H9 (cell line): Measurements from ENCODE around the gene ZNF124. TPM values are rescaled to one million over a fixed set of nuclear protein-coding genes. Genes with fewer than 3 reads are reported as not detected.

ENCODE experiments used
- DNase-seq: peaks from one replicate; pipeline ENCODE4 v3.0.0-alpha.2; 2017
- H2AFZ ChIP-seq: one replicate; pipeline ENCODE4 v1.6.1; 2013; ENCODE audit warnings: mild to moderate bottlenecking, low read length, control low read depth, moderate library complexity
- H2AK5ac ChIP-seq: 2 replicates; pipeline ENCODE4 v1.6.1; 2013; ENCODE audit warnings: low read length, control low read depth, mixed read lengths; ENCODE audit not compliant: insufficient read length
- H2BK120ac ChIP-seq: one replicate; pipeline ENCODE4 v1.6.1; 2013; ENCODE audit warnings: low read depth, mild to moderate bottlenecking, low read length, control low read depth, inconsistent platforms; ENCODE audit not compliant: poor library complexity, severe bottlenecking
- H2BK12ac ChIP-seq: 2 replicates; pipeline ENCODE4 v1.6.1; 2013; ENCODE audit warnings: low read length, control low read depth, mixed read lengths, low read depth; ENCODE audit not compliant: insufficient read length
- H2BK15ac ChIP-seq: 2 replicates; pipeline ENCODE4 v1.6.1; 2013; ENCODE audit warnings: low read depth, low read length, control low read depth
- H2BK20ac ChIP-seq: one replicate; pipeline ENCODE4 v1.6.1; 2013; ENCODE audit warnings: low read depth, mild to moderate bottlenecking, low read length, control low read depth, inconsistent platforms; ENCODE audit not compliant: poor library complexity, severe bottlenecking
- H2BK5ac ChIP-seq: 2 replicates; pipeline ENCODE4 v1.6.1; 2013; ENCODE audit warnings: low read length, control low read depth, mixed read lengths; ENCODE audit not compliant: insufficient read length
- H3K14ac ChIP-seq: 2 replicates; pipeline ENCODE4 v1.6.1; 2013; ENCODE audit warnings: low read length, control low read depth; ENCODE audit not compliant: insufficient read depth
- H3K18ac ChIP-seq: 2 replicates; pipeline ENCODE4 v1.6.1; 2013; ENCODE audit warnings: low read depth, mild to moderate bottlenecking, mixed read lengths, low read length, control low read depth; ENCODE audit not compliant: insufficient read length
- H3K23ac ChIP-seq: 2 replicates; pipeline ENCODE4 v1.6.1; 2013; ENCODE audit warnings: low read length, control low read depth, mixed read lengths, low read depth; ENCODE audit not compliant: insufficient read length
- H3K23me2 ChIP-seq: 2 replicates; pipeline ENCODE4 v1.6.1; 2013; ENCODE audit warnings: low read depth, mild to moderate bottlenecking, mixed read lengths, low read length, control low read depth; ENCODE audit not compliant: insufficient read length, poor library complexity, severe bottlenecking
- H3K27ac ChIP-seq: 2 replicates; pipeline ENCODE4 v1.5.1; 2013; ENCODE audit warnings: low read length, control low read depth, mixed read lengths, low read depth; ENCODE audit not compliant: insufficient read length
- H3K27me3 ChIP-seq: 2 replicates; pipeline ENCODE4 v1.6.1; 2013; ENCODE audit warnings: low read length, control low read depth, inconsistent platforms; ENCODE audit not compliant: insufficient read depth
- H3K4ac ChIP-seq: 2 replicates; pipeline ENCODE4 v1.6.1; 2013; ENCODE audit warnings: low read depth, mild to moderate bottlenecking, control low read depth, inconsistent platforms, low read length, moderate library complexity
- H3K4me1 ChIP-seq: 2 replicates; pipeline ENCODE4 v1.6.1; 2013; ENCODE audit warnings: low read length, control low read depth, inconsistent platforms; ENCODE audit not compliant: insufficient read depth
- H3K4me2 ChIP-seq: 2 replicates; pipeline ENCODE4 v1.6.1; 2013; ENCODE audit warnings: low read length, control low read depth, mixed read lengths; ENCODE audit not compliant: insufficient read length, insufficient read depth
- H3K56ac ChIP-seq: 2 replicates; pipeline ENCODE4 v1.6.1; 2013; ENCODE audit warnings: low read depth, mild to moderate bottlenecking, mixed read lengths, low read length, control low read depth; ENCODE audit not compliant: insufficient read length
- H3K79me1 ChIP-seq: 2 replicates; pipeline ENCODE4 v1.6.1; 2013; ENCODE audit warnings: low read depth, mild to moderate bottlenecking, moderate library complexity, low read length, control low read depth, inconsistent platforms; ENCODE audit not compliant: insufficient read depth, poor library complexity, severe bottlenecking
- H3K79me2 ChIP-seq: 2 replicates; pipeline ENCODE4 v1.6.1; 2013; ENCODE audit warnings: low read length, control low read depth, inconsistent platforms; ENCODE audit not compliant: insufficient read depth
- H3K9ac ChIP-seq: 2 replicates; pipeline ENCODE4 v1.6.1; 2013; ENCODE audit warnings: low read length, control low read depth, mixed read lengths; ENCODE audit not compliant: insufficient read length; ENCODE audit errors: extremely low read depth
- H3K9me3 ChIP-seq: one replicate; pipeline ENCODE4 v1.6.1; 2013; ENCODE audit warnings: low read depth, low read length, inconsistent platforms; ENCODE audit not compliant: control insufficient read depth
- H3T11ph ChIP-seq: one replicate; pipeline ENCODE4 v1.6.1; 2013; ENCODE audit warnings: mild to moderate bottlenecking, low read length, control low read depth, inconsistent platforms
- H4K20me1 ChIP-seq: one replicate; pipeline ENCODE4 v1.6.1; 2013; ENCODE audit not compliant: control insufficient read depth, insufficient read length, insufficient read depth
- H4K5ac ChIP-seq: 2 replicates; pipeline ENCODE4 v1.6.1; 2013; ENCODE audit warnings: low read depth, mild to moderate bottlenecking, mixed read lengths, low read length, control low read depth; ENCODE audit not compliant: insufficient read length
- H4K8ac ChIP-seq: replicated peaks from 2 replicates; pipeline ENCODE4 v1.6.1; 2013; ENCODE audit warnings: low read length, control low read depth, mixed read lengths, low read depth; ENCODE audit not compliant: insufficient read length
- H4K91ac ChIP-seq: 2 replicates; pipeline ENCODE4 v1.6.1; 2013; ENCODE audit warnings: low read depth, mild to moderate bottlenecking, moderate library complexity, mixed read lengths, low read length, control low read depth; ENCODE audit not compliant: insufficient read length
- H3K27ac Mint-ChIP-seq, 3 experiments: 2 replicates in 2 of 3; 3 replicates in 1 of 3; pipeline ENCODE4 v1.8.0; 2020 to 2021; ENCODE audit warnings: mixed read lengths in 3 of 3, mild to moderate bottlenecking in 1 of 3, moderate library complexity in 1 of 3
- H3K27me3 Mint-ChIP-seq: 2 replicates; pipeline ENCODE4 v1.8.0; 2021; ENCODE audit warnings: low read depth, mild to moderate bottlenecking, moderate library complexity, mixed read lengths
- H3K36me3 Mint-ChIP-seq, 3 experiments: 2 replicates in 2 of 3; 3 replicates in 1 of 3; pipeline ENCODE4 v1.8.0; 2020 to 2021; ENCODE audit warnings: low read depth in 3 of 3, mixed read lengths in 3 of 3; ENCODE audit not compliant: insufficient read depth in 1 of 3
- H3K4me1 Mint-ChIP-seq, 2 experiments: 2 replicates each; pipeline ENCODE4 v1.8.0; 2020; ENCODE audit warnings: mixed read lengths in 2 of 2
- H3K4me3 Mint-ChIP-seq, 2 experiments: 2 replicates in 1 of 2; 3 replicates in 1 of 2; pipeline ENCODE4 v1.8.0; 2020 to 2021; ENCODE audit warnings: mild to moderate bottlenecking in 2 of 2, mixed read lengths in 2 of 2, moderate library complexity in 1 of 2
- H3K9me3 Mint-ChIP-seq, 2 experiments: 2 replicates in 1 of 2; 3 replicates in 1 of 2; pipeline ENCODE4 v1.8.0; 2020; ENCODE audit warnings: mild to moderate bottlenecking in 2 of 2, mixed read lengths in 2 of 2, moderate library complexity in 1 of 2
- WGBS: extraction: QIAGEN DNeasy Blood & Tissue Kit; methylation state at CpG from one replicate; pipeline ENCODE4 v1.1.7; 2013; ENCODE audit warnings: missing lambda C conversion rate, low lambda C conversion rate, mixed read lengths; ENCODE audit not compliant: insufficient read length; ENCODE audit errors: extremely low coverage; 5-methylcytosine and 5-hydroxymethylcytosine counted together
- total RNA-seq: library from RNA; stranded (reverse); gene quantifications from 2 replicates; pipeline ENCODE4 v1.2.1, GENCODE V29; 2021
- TF ChIP-seq, protein P1 (sequence below): fragments of 200-600 bp; sonication (generic); conservative IDR thresholded peaks from 3 replicates; pipeline ENCODE4 v1.8.0; 2021; ENCODE audit warnings: antibody characterized with exemption, mild to moderate bottlenecking

The ZNF124 gene
- total RNA-seq, 1 experiment from 2014 or later = 50.6 TPM

DNA sequence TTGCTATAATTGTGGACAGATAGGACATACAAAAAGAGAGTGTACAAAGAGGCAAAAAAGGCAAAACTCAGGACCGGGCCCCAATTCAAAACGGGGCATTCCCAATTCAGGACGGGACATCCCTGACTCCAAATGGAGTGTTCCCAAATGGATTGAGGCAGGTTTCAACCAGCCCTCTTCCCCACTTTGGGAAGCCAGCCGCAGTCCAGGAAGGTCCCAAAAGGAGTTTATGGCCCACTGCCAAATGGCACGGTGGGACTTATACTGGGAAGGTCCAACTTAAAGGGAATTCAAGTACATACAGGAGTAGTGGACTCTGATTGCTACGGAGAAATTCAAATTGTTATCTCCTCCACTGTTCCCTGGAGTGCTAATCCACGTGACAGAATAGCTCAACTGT, 64.1 kb downstream of the ZNF124 start:
- no peak overlapping the region for H3K23ac ChIP-seq
- no peak overlapping the region for H3K27ac Mint-ChIP-seq
- H3K4me3 Mint-ChIP-seq = no peak overlapping the region
- H3K36me3 Mint-ChIP-seq = peaks cover 0 to 8% (median 6%) of the 10 kb centered on the region in 3 experiments; a peak in 6 of 7 replicates
- no peak overlapping the region for H2BK12ac ChIP-seq
- H2BK120ac ChIP-seq = no peak overlapping the region
- H3K9me3 Mint-ChIP-seq = peaks cover 0 to 2% of the 10 kb centered on the region in 2 experiments; a peak in 2 of 5 replicates
- H2BK5ac ChIP-seq = no peak overlapping the region
- H3K27ac ChIP-seq = no peak overlapping the region
- no peak overlapping the region for H2BK15ac ChIP-seq
- H3K4me1 ChIP-seq = peaks cover 6% of the 10 kb centered on the region; the same call in 1 of the 2 replicates
- no peak overlapping the region for H3K56ac ChIP-seq
- peaks cover 32% of the 10 kb centered on the region for H3K27me3 Mint-ChIP-seq
- no peak overlapping the region for H3K4me2 ChIP-seq
- no peak overlapping the region for H3K9ac ChIP-seq
- no peak overlapping the region for H3K4ac ChIP-seq
- H3K79me1 ChIP-seq = no peaks in the 10 kb centered on the region
- H3K18ac ChIP-seq = no peak overlapping the region
- H3K79me2 ChIP-seq = peaks cover 4% of the 10 kb centered on the region; the same call in 1 of the 2 replicates
- no peak overlapping the region for H2BK20ac ChIP-seq
- H3K4me1 Mint-ChIP-seq = peaks cover 26 to 28% of the 10 kb centered on the region in 2 experiments
- H2AK5ac ChIP-seq = no peak overlapping the region
- no peak overlapping the region for H4K91ac ChIP-seq
- H2AFZ ChIP-seq = no peak overlapping the region
- peaks cover 4% of the 10 kb centered on the region; the same call in 1 of the 2 replicates for H3K27me3 ChIP-seq
- DNase-seq = no peak
- no peak overlapping the region for H3K14ac ChIP-seq
- no peak overlapping the region for H4K5ac ChIP-seq
- no peak overlapping the region for H3T11ph ChIP-seq
- H4K20me1 ChIP-seq = no peaks in the 10 kb centered on the region
- H4K8ac ChIP-seq = no peak overlapping the region
- H3K9me3 ChIP-seq = no peaks in the 10 kb centered on the region
- TF ChIP-seq, protein P1, sequence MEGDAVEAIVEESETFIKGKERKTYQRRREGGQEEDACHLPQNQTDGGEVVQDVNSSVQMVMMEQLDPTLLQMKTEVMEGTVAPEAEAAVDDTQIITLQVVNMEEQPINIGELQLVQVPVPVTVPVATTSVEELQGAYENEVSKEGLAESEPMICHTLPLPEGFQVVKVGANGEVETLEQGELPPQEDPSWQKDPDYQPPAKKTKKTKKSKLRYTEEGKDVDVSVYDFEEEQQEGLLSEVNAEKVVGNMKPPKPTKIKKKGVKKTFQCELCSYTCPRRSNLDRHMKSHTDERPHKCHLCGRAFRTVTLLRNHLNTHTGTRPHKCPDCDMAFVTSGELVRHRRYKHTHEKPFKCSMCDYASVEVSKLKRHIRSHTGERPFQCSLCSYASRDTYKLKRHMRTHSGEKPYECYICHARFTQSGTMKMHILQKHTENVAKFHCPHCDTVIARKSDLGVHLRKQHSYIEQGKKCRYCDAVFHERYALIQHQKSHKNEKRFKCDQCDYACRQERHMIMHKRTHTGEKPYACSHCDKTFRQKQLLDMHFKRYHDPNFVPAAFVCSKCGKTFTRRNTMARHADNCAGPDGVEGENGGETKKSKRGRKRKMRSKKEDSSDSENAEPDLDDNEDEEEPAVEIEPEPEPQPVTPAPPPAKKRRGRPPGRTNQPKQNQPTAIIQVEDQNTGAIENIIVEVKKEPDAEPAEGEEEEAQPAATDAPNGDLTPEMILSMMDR = no peak
- peaks cover 8% of the 10 kb centered on the region for H3K23me2 ChIP-seq
- WGBS = no CpG with 5 or more reads among the region's 7 CpGs
